PC-9 (cell line): ENCODE measurements around the gene ASCC1.

Source experiments
- EZH2 ChIP-seq: fragments of 200-600 bp; sonication (generic); IDR thresholded peaks from 2 replicates; pipeline ENCODE4 v1.8.0; 2017; ENCODE audit warnings: antibody characterized with exemption, low read depth
- TF ChIP-seq, protein P1 (sequence below): fragments of 200-600 bp; sonication (generic); conservative IDR thresholded peaks from 2 replicates; pipeline ENCODE4 v1.6.1; 2017; ENCODE audit warnings: mixed run types, antibody characterized with exemption, mild to moderate bottlenecking, moderate library complexity

DNA sequence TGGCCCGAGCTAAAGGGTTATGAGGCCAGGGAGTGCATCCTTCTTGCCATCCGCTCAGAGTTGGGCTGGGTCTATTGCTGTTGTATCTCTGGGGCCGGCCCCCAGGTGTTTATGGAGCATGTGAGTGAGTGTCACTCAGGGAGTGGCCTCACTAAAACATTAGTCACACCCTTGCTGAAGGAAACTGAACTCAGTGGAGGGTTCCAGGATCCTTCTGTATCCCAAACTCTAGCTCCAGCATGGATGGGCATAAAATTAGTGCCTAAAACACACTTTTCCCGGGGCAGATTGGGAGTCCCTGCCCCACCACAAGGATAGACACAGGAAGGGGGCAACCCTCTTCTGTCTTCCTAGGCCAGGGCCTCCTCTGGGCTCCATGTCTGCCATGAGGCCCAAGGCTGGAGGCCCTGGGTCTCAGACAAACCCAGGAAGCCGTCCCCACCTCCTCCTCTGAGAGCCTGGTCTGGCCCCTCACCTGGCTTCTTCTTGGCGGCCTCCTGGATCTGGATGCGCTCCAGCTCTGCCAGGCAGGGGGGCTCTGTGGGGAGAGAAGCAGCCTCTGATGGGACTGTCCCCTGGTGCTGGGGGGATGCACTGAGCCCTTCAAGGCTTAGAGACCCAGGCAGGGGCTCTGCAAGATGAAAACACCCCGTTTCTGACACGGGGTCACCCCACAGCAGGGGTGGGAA, 152.2 kb downstream of the ASCC1 start:
- TF ChIP-seq, protein P1, sequence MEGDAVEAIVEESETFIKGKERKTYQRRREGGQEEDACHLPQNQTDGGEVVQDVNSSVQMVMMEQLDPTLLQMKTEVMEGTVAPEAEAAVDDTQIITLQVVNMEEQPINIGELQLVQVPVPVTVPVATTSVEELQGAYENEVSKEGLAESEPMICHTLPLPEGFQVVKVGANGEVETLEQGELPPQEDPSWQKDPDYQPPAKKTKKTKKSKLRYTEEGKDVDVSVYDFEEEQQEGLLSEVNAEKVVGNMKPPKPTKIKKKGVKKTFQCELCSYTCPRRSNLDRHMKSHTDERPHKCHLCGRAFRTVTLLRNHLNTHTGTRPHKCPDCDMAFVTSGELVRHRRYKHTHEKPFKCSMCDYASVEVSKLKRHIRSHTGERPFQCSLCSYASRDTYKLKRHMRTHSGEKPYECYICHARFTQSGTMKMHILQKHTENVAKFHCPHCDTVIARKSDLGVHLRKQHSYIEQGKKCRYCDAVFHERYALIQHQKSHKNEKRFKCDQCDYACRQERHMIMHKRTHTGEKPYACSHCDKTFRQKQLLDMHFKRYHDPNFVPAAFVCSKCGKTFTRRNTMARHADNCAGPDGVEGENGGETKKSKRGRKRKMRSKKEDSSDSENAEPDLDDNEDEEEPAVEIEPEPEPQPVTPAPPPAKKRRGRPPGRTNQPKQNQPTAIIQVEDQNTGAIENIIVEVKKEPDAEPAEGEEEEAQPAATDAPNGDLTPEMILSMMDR, result no peak
- no peak for TF ChIP-seq EZH2
